Measurements from ENCODE around the gene GABRR3.

The GABRR3 gene

GRCh38 chr3:97999994-98000393 lies 35.1 kb downstream of the GABRR3 start:
- TF ChIP-seq POLR2AphosphoS5 (IDR thresholded peaks at IDR 0.05; ENCODE audit: low read depth, low read length) = no peak
- TF ChIP-seq TAF1 (IDR thresholded peaks at IDR 0.05; ENCODE audit: borderline replicate concordance, low read depth, low read length) = no peak
- no peak for TF ChIP-seq POLR2A (IDR thresholded peaks at IDR 0.05; ENCODE audit: low read depth, low read length)
- DNase-seq (ENCODE audit: insufficient read length) = no peak
- FAIRE-seq = no peak

DNA sequence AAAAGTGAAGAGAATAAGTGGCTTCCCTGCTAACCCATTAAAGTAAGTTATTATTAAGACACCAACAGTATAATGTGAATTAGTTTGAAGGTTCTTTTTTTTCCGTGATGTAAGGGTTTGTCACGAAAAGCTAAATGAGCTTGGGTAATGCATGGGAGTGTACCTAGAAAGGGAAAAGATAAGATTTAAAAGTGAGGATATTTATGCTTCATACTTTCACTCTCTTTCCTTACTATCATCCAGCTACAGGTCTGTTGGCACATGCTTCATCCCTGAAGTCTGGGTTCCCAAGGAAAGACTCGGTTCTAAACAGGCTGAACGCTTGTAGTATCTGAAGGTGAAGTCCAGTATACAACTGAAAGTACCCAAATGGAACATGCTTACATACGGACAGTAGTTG lies 36.0 kb downstream of the GABRR3 start:
- no peak for FAIRE-seq
- TF ChIP-seq POLR2AphosphoS5 (IDR thresholded peaks at IDR 0.05; ENCODE audit: low read depth, low read length) = no peak

DNA sequence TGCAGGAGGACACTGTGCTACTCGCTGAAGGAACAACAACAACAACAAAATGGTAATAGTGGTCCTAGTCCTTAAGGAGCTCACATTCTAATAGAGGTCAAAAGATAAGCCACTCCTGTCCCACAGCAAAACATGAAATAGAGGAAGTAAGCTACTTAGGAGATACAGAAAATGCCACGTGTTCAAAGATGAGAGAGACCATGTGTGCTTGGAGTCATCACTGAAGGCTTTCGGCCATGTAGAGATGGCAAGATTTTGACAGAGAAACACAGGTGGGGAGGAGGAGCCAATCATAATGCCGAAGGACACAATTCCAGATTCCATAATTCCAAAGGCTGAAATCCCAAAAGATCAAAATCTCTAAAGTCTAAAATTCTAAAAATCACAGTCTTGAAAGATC lies 38.1 kb downstream of the GABRR3 start:
- no peak for TF ChIP-seq POLR2AphosphoS5 (IDR thresholded peaks at IDR 0.05; ENCODE audit: low read depth, low read length)
- TF ChIP-seq TAF1 (IDR thresholded peaks at IDR 0.05; ENCODE audit: borderline replicate concordance, low read depth, low read length) = no peak
- TF ChIP-seq POLR2A (IDR thresholded peaks at IDR 0.05; ENCODE audit: low read depth, low read length) = no peak
- FAIRE-seq = peak; percentile 42
- no peak for DNase-seq (ENCODE audit: insufficient read length)

More for the DNA sequence above, 36.0 kb downstream of the GABRR3 start:
- DNase-seq (ENCODE audit: insufficient read length) = no peak

- DNase-seq (ENCODE audit: insufficient read length) (no peak), FAIRE-seq (no peak)
- TF ChIP-seq TAF1 (IDR thresholded peaks at IDR 0.05; ENCODE audit: borderline replicate concordance, low read depth, low read length) (no peak), POLR2A (IDR thresholded peaks at IDR 0.05; ENCODE audit: low read depth, low read length) (no peak), POLR2AphosphoS5 (IDR thresholded peaks at IDR 0.05; ENCODE audit: low read depth, low read length) (no peak)
Observed at GRCh38 chr3:97994328-97994945, 40.7 kb downstream of the GABRR3 start.

GRCh38 chr3:97993526-97993925 lies 41.6 kb downstream of the GABRR3 start:
- DNase-seq (ENCODE audit: insufficient read length) (no peak), FAIRE-seq (no peak)
- no peak for TF ChIP-seq POLR2A (IDR thresholded peaks at IDR 0.05; ENCODE audit: low read depth, low read length)
- no peak for TF ChIP-seq TAF1 (IDR thresholded peaks at IDR 0.05; ENCODE audit: borderline replicate concordance, low read depth, low read length)
- no peak for TF ChIP-seq POLR2AphosphoS5 (IDR thresholded peaks at IDR 0.05; ENCODE audit: low read depth, low read length)

- DNase-seq (ENCODE audit: insufficient read length) (no peak), FAIRE-seq (no peak)
- TF ChIP-seq POLR2AphosphoS5 (IDR thresholded peaks at IDR 0.05; ENCODE audit: low read depth, low read length) (no peak), POLR2A (IDR thresholded peaks at IDR 0.05; ENCODE audit: low read depth, low read length) (no peak), TAF1 (IDR thresholded peaks at IDR 0.05; ENCODE audit: borderline replicate concordance, low read depth, low read length) (no peak)
Observed at GRCh38 chr3:97992547-97993173, 42.5 kb downstream of the GABRR3 start.

DNA sequence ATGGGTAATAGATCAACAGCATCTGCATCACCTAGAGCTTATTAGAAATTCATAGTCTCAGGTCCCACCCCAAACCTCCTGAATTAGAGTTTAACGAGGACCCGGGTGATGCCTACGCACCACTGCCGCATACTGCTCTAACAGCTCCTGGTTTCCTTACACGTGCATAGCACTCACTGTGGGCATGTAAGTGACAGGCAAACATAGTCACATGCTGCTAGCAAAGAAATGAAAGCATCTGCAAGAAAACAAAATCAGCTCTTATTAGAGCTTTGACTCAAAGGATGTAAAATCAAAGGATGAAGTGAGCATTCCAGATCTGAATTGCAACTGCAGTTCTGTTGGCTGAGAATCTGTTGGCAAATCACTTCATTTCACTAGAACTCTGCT lies 43.8 kb downstream of the GABRR3 start:
- DNase-seq (ENCODE audit: insufficient read length) (no peak), FAIRE-seq (peak; percentile 76)
- TF ChIP-seq TAF1 (IDR thresholded peaks at IDR 0.05; ENCODE audit: borderline replicate concordance, low read depth, low read length) (no peak), POLR2AphosphoS5 (IDR thresholded peaks at IDR 0.05; ENCODE audit: low read depth, low read length) (no peak), POLR2A (IDR thresholded peaks at IDR 0.05; ENCODE audit: low read depth, low read length) (no peak)

DNA sequence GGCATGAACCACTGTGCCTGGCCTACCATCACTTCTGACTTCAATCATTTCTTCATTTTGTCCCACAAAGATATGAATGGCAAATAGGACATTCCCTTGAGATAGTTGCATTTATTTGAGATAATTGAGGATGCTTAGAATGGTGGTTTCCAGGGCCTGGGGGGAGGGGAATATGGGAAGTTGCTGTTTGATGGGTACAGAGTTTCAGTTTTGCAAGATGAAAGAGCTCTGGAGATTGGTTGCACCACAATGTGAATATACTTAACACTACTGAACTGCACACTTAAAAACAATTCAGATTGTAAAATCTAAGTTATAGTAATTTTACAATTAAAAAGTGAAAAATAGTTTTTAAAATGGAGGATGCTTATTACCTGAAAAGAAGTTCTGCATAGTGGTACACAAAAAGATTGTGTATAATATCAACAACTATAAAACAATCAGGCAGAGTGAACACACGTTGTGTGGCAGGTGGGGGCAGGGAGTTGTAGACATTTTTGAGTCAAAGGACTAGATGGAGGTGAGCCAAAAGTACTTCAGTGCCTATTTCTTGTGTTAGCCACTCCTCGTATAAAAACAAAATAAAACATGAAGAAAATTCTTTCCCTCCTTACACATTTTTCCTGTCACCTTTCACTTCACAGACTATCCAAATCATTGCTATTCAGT lies 44.4 kb downstream of the GABRR3 start:
- no peak for DNase-seq (ENCODE audit: insufficient read length)
- FAIRE-seq = no peak
- TF ChIP-seq TAF1 (IDR thresholded peaks at IDR 0.05; ENCODE audit: borderline replicate concordance, low read depth, low read length) = no peak
- no peak for TF ChIP-seq POLR2A (IDR thresholded peaks at IDR 0.05; ENCODE audit: low read depth, low read length)
- TF ChIP-seq POLR2AphosphoS5 (IDR thresholded peaks at IDR 0.05; ENCODE audit: low read depth, low read length) = no peak

GRCh38 chr3:97988784-97989568 lies 46.1 kb downstream of the GABRR3 start:
- no peak for TF ChIP-seq POLR2A (IDR thresholded peaks at IDR 0.05; ENCODE audit: low read depth, low read length)
- no peak for TF ChIP-seq POLR2AphosphoS5 (IDR thresholded peaks at IDR 0.05; ENCODE audit: low read depth, low read length)
- TF ChIP-seq TAF1 (IDR thresholded peaks at IDR 0.05; ENCODE audit: borderline replicate concordance, low read depth, low read length) = no peak
- no peak for DNase-seq (ENCODE audit: insufficient read length)
- no peak for FAIRE-seq

DNA sequence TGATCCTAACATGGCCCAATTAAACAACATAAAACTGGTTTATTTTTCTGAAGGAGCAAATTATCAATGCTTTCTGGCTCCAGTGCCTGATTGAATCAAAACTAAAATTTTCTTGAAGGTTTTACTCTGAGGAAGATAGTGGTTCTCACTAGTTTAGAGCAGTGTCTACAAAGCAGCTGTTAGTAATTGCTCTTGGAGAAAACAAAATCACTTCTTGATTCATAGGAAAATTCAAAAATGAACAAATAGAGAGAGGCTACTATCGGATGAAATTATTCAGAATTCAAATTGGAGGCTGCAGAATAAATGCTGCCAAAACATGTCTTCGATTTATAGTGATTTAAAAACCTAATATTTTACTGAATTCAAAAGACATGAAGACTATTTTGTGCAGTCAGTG lies 47.8 kb downstream of the GABRR3 start:
- DNase-seq (ENCODE audit: insufficient read length) (no peak), FAIRE-seq (no peak)
- TF ChIP-seq POLR2AphosphoS5 (IDR thresholded peaks at IDR 0.05; ENCODE audit: low read depth, low read length) = no peak
- TF ChIP-seq POLR2A (IDR thresholded peaks at IDR 0.05; ENCODE audit: low read depth, low read length) = no peak
- TF ChIP-seq TAF1 (IDR thresholded peaks at IDR 0.05; ENCODE audit: borderline replicate concordance, low read depth, low read length) = no peak

GRCh38 chr3:97983933-97984491 lies 51.1 kb downstream of the GABRR3 start:
- FAIRE-seq (no peak), DNase-seq (ENCODE audit: insufficient read length) (no peak)
- TF ChIP-seq POLR2AphosphoS5 (IDR thresholded peaks at IDR 0.05; ENCODE audit: low read depth, low read length) (no peak), POLR2A (IDR thresholded peaks at IDR 0.05; ENCODE audit: low read depth, low read length) (no peak), TAF1 (IDR thresholded peaks at IDR 0.05; ENCODE audit: borderline replicate concordance, low read depth, low read length) (no peak)
